Activated B cell treated with CpG ODN at 0.5 μM for 24 hours (primary cell): Measurements from ENCODE around the gene TMPRSS11E. TPM values are rescaled to one million over a fixed set of nuclear protein-coding genes. Genes with fewer than 3 reads are reported as not detected.

Experiments used
- ATAC-seq: fragments of 200-7000 bp; cut with Tn5 transposase; one replicate; pipeline ENCODE4 v1.10.0; 2021; ENCODE audit warnings: low read depth, mild to moderate bottlenecking, moderate library complexity
- CTCF ChIA-PET: fragments of 350-600 bp; sonication (Branson Sonifier 250); formaldehyde crosslinking; loops from one replicate; lab custom pipeline; 2021; ENCODE audit warnings: antibody characterized with exemption; lab: Charles Lee
- POLR2A ChIA-PET: fragments of 350-600 bp; sonication (Branson Sonifier 250); formaldehyde crosslinking; loops from one replicate; lab custom pipeline; 2021; ENCODE audit warnings: antibody characterized with exemption; lab: Charles Lee
- DNase-seq: peaks from one replicate; pipeline ENCODE4 v3.0.0; 2022
- H3K27ac Mint-ChIP-seq: one replicate; pipeline ENCODE4 v1.8.0; 2020; ENCODE audit warnings: mixed read lengths
- H3K27me3 Mint-ChIP-seq: one replicate; pipeline ENCODE4 v1.8.0; 2021; ENCODE audit warnings: mixed read lengths
- H3K36me3 Mint-ChIP-seq: one replicate; pipeline ENCODE4 v1.8.0; 2021; ENCODE audit warnings: low read depth, mixed read lengths
- H3K4me1 Mint-ChIP-seq: one replicate; pipeline ENCODE4 v1.8.0; 2021; ENCODE audit warnings: mixed read lengths
- H3K4me3 Mint-ChIP-seq: one replicate; pipeline ENCODE4 v1.8.0; 2020; ENCODE audit warnings: mild to moderate bottlenecking, mixed read lengths
- H3K9me3 Mint-ChIP-seq: one replicate; pipeline ENCODE4 v1.8.0; 2020; ENCODE audit warnings: mixed read lengths
- CTCF ChIP-seq: fragments of 200-600 bp; IDR thresholded peaks from one replicate; pipeline ENCODE4 v1.8.0; 2022; ENCODE audit warnings: antibody characterized with exemption, mild to moderate bottlenecking
- intact Hi-C: fragments of 100-400 bp; cut with micrococcal nuclease; formaldehyde crosslinking; loops from one replicate; pipeline ENCODE4 v1.15.1; 2024
- total RNA-seq: library from RNA; stranded (reverse); gene quantifications from 2 replicates; pipeline ENCODE4 v1.2.3, GENCODE V29; 2022

Gene TMPRSS11E
- total RNA-seq, 1 donor from 2014 or later: not detected

GRCh38 chr4:68461790-68462189 lies 14.5 kb downstream of the TMPRSS11E start:
- Mint-ChIP-seq H3K4me1 (no peaks in the 10 kb centered on the region), H3K4me3 (no peak overlapping the region), H3K9me3 (no peaks in the 10 kb centered on the region), H3K36me3 (no peaks in the 10 kb centered on the region), H3K27ac (no peak overlapping the region), H3K27me3 (peaks cover 2% of the 10 kb centered on the region)
- DNase-seq (no peak), ATAC-seq (no peak)
- CTCF ChIA-PET: no interaction called here
- POLR2A ChIA-PET: no interaction called here
- no peak for TF ChIP-seq CTCF
- intact Hi-C loops: no loop called here

- CTCF ChIA-PET: no interaction called here
- POLR2A ChIA-PET: no interaction called here
- Mint-ChIP-seq H3K9me3 (no peaks in the 10 kb centered on the region), H3K36me3 (no peaks in the 10 kb centered on the region), H3K4me3 (no peak overlapping the region), H3K27ac (no peak overlapping the region), H3K4me1 (no peaks in the 10 kb centered on the region), H3K27me3 (peaks cover 2% of the 10 kb centered on the region)
- ATAC-seq: no peak
- no peak for DNase-seq
- no peak for TF ChIP-seq CTCF
- intact Hi-C loops: no loop called here
Observed at GRCh38 chr4:68462691-68463090, 15.4 kb downstream of the TMPRSS11E start.

- intact Hi-C loops: no loop called here
- Mint-ChIP-seq H3K27me3 (peaks cover 2% of the 10 kb centered on the region), H3K27ac (no peak overlapping the region), H3K36me3 (no peaks in the 10 kb centered on the region), H3K9me3 (no peaks in the 10 kb centered on the region), H3K4me3 (no peak overlapping the region), H3K4me1 (no peaks in the 10 kb centered on the region)
- ATAC-seq: no peak
- ChIA-PET CTCF (no interaction called here), POLR2A (no interaction called here)
- no peak for DNase-seq
- no peak for TF ChIP-seq CTCF
Observed at GRCh38 chr4:68463796-68464195, 16.5 kb downstream of the TMPRSS11E start.

- ChIA-PET CTCF (no interaction called here), POLR2A (no interaction called here)
- no peak for TF ChIP-seq CTCF
- H3K36me3 Mint-ChIP-seq: no peaks in the 10 kb centered on the region
- no peak overlapping the region for H3K27ac Mint-ChIP-seq
- H3K9me3 Mint-ChIP-seq: no peaks in the 10 kb centered on the region
- no peak overlapping the region for H3K4me3 Mint-ChIP-seq
- H3K4me1 Mint-ChIP-seq: no peaks in the 10 kb centered on the region
- no peak for ATAC-seq
- no peaks in the 10 kb centered on the region for H3K27me3 Mint-ChIP-seq
- intact Hi-C loops: no loop called here
- no peak for DNase-seq
Observed at GRCh38 chr4:68465058-68465457, 17.8 kb downstream of the TMPRSS11E start.

- CTCF ChIA-PET: no interaction called here
Observed at GRCh38 chr4:68466185-68466584, 18.9 kb downstream of the TMPRSS11E start.

More at GRCh38 chr4:68466185-68466584, 18.9 kb downstream of the TMPRSS11E start:
- POLR2A ChIA-PET: no interaction called here
- ATAC-seq (no peak), DNase-seq (no peak)
- H3K9me3 Mint-ChIP-seq: no peaks in the 10 kb centered on the region
- no peak overlapping the region for H3K4me3 Mint-ChIP-seq
- H3K27ac Mint-ChIP-seq: no peak overlapping the region
- H3K36me3 Mint-ChIP-seq: no peaks in the 10 kb centered on the region
- intact Hi-C loops: no loop called here
- H3K27me3 Mint-ChIP-seq: no peaks in the 10 kb centered on the region
- no peaks in the 10 kb centered on the region for H3K4me1 Mint-ChIP-seq
- no peak for TF ChIP-seq CTCF
